BE2C (cell line): Measurements from ENCODE around the gene SKP1.

Experiments used
- DNase-seq: peaks from one replicate; pipeline ENCODE4 v3.0.0-alpha.2; 2020
- H3K27me3 ChIP-seq: fragments of 250-450 bp; sonication (Bioruptor Pico); 2 replicates; pipeline ENCODE4 v1.5.1; 2020; ENCODE audit warnings: mild to moderate bottlenecking
- H3K36me3 ChIP-seq: fragments of 250-450 bp; sonication (Bioruptor Pico); 2 replicates; pipeline ENCODE4 v1.5.1; 2020; ENCODE audit warnings: mild to moderate bottlenecking
- H3K4me1 ChIP-seq: fragments of 250-450 bp; sonication (Bioruptor Pico); 2 replicates; pipeline ENCODE4 v1.5.1; 2020
- H3K4me3 ChIP-seq: 2 replicates; pipeline ENCODE4 v1.5.1; 2011; ENCODE audit warnings: low read depth, low read length
- H3K9me3 ChIP-seq: fragments of 250-450 bp; sonication (Bioruptor Pico); 2 replicates; pipeline ENCODE4 v1.5.1; 2020
- CTCF ChIP-seq: IDR thresholded peaks from 2 replicates; pipeline ENCODE4 v1.5.1; 2012; ENCODE audit warnings: mild to moderate bottlenecking, low read depth, low read length

The SKP1 gene

DNA sequence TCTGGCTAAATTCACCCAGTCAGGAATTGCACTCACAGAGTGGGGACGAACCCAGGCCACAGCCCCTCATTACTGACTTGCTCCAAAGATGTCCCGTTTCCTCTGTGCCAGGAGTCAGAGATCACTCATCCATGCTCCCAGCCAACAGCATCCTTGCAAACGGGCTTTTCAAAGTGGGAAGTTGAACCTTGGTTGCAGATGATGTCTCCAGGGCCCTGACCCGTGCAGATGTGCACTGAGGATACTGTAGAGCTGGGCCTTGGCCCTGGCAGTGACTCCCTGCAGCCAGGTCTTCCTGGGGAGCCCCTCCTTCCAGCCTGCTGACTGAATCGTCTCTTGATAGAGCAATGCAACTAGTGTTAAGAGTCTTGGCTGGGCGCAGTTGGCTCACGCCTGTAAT is 40.0 kb downstream of the SKP1 start:
- DNase-seq: no peak
- peaks cover 34% of the 10 kb centered on the region for H3K36me3 ChIP-seq
- H3K4me3 ChIP-seq: no peak overlapping the region
- no peaks in the 10 kb centered on the region for H3K27me3 ChIP-seq
- H3K9me3 ChIP-seq: no peaks in the 10 kb centered on the region
- no peak for TF ChIP-seq CTCF
- peaks cover 10% of the 10 kb centered on the region for H3K4me1 ChIP-seq

DNA sequence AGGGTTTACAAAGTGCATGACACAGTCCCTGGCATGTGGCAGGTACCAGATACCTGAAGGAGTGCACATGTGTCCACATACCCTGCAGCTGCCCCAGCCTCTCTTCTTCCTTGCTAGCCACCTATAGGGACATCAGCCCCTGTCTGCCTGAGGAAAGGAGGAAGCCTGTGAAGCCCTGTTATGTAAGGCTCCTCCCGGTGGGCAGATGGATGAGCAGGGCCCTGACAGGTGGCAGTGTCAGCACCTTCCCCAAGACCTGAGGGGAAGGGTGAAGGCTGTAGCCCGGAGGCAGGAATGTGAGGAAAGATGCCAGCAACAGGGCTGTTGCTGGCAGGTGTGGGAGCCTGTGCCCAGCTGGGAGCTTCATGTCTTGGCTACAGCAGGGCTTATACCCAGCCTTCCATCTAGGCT is 40.5 kb downstream of the SKP1 start:
- no peak for TF ChIP-seq CTCF
- Histone ChIP-seq H3K27me3 (no peaks in the 10 kb centered on the region), H3K4me3 (no peak overlapping the region), H3K4me1 (peaks cover 10% of the 10 kb centered on the region), H3K36me3 (peaks cover 36% of the 10 kb centered on the region), H3K9me3 (no peaks in the 10 kb centered on the region)
- DNase-seq: no peak

DNA sequence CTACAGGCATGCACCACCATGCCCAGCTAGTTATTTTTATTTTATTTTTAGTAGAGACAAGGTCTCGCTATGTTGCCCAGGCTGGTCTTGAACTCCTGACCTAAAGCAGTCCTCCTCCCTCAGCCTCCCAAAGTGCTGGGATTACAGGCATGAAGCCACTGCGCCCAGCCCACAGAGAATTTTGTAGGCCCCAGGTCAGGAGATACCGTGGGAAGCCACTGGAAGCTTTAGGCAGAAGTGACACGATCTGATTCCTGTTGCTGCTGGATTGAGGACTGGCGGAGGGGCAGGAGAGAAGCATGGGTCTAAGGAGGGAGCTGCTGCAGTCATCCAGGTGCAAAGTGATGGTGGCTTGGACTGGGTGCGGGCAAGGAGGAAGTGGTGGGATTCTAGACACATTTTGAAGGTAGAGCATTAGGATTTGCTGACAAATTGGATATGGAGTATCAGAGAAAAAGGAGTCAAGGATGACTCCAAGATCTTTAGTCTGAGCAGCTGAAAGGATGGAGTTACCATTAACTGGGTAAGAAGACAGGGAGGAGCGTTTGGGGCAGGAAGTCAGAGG is 41.6 kb downstream of the SKP1 start:
- no peak for TF ChIP-seq CTCF
- H3K4me1 ChIP-seq: peaks cover 3% of the 10 kb centered on the region
- DNase-seq: no peak
- no peaks in the 10 kb centered on the region for H3K9me3 ChIP-seq
- no peaks in the 10 kb centered on the region for H3K27me3 ChIP-seq
- peaks cover 30% of the 10 kb centered on the region for H3K36me3 ChIP-seq
- H3K4me3 ChIP-seq: no peak overlapping the region

DNA sequence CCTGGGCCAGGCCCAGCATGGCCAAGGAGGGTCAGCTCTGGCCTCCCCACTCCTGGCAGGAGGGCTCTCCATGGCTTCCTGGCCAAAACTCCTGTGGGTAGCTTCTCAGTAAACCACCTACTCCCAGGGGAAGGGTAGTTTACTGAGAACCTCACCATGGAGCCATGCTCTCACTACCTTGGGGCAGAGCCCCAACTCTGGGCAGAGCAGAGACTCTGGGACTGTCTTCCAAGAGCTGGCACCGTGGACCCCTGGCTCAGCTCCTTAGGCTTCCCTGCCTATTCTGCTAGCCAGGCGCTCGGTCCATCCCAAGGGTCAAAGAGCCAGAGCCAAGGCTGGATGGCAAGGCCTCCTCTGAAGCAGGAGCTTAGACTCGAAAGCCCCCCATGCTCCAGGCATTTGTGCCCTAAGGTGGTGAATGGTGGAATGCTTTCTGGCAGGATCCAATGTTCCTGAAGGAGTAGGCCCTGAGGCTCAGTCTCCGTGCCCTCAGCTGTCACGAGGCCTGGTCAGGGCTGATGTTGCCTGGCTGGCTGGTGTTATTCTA is 42.7 kb downstream of the SKP1 start:
- Histone ChIP-seq H3K4me3 (no peak overlapping the region), H3K9me3 (no peaks in the 10 kb centered on the region), H3K4me1 (peaks cover 5% of the 10 kb centered on the region; the same call in 1 of the 2 replicates), H3K36me3 (peaks cover 23% of the 10 kb centered on the region), H3K27me3 (no peaks in the 10 kb centered on the region)
- no peak for DNase-seq
- no peak for TF ChIP-seq CTCF

DNA sequence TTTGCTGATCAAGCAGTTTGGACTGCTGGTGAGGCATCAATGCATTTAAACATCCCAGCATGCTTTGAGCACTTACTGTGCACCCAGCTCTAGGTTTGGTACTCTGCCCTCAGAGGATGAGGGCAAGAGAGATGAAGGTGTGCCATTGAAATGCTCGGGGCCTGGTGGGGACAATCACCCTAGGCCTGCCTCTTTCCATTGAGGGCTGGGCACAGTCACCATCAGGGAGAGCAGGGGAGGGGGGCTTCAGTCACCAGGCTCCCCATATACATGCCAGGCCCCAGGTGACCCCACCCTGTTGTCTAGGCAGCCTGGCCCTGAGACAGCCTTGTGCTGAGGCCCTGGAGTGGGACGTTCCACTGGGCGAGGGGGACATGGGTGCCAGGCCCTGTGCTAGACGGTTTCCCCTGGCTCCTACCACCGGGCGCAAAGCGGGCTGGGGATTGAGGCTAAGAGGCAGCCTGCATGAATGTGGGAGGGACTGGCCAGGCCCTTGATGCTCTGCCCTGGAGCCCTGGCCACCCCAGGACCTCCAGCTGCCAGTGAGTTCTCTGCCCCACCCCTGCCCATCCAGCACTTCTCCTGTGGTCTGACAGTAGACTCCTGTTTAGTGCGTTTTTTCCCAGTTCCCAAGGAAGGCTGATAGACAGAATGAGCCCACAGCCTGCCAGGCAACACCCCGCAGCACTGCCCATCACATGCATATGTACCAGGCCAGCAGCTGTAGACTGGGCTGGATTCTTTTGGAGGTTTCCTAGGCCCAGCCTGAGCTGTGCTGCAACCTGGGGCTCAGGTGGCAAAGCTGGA is 43.4 kb downstream of the SKP1 start:
- Histone ChIP-seq H3K9me3 (no peaks in the 10 kb centered on the region), H3K36me3 (peaks cover 26% of the 10 kb centered on the region), H3K27me3 (no peaks in the 10 kb centered on the region), H3K4me3 (no peak overlapping the region), H3K4me1 (peaks cover 5% of the 10 kb centered on the region; the same call in 1 of the 2 replicates)
- TF ChIP-seq CTCF: no peak
- DNase-seq: peak; percentile 8
